NOMO-1 treated with DMSO at 0.1 percent for 48 hours (cell line): ENCODE measurements around the gene SEZ6L2.
"Not testable (repeated sequence)": the region's sequence is repeated elsewhere in the genome, so short reads cannot be mapped to it uniquely, and the experiment has no call there.

Experiments used
- DNase-seq: peaks from one replicate; lab custom pipeline; 2025; ENCODE audit not compliant: unreplicated experiment; lab: John Stamatoyannopoulos, UW

The SEZ6L2 gene

GRCh38 chr16:29891525-29892457, 7.6 kb downstream of the SEZ6L2 start:
- peak; percentile 44 for DNase-seq

- DNase-seq, result not testable (repeated sequence)
Measured at GRCh38 chr16:29889372-29889771, 10.0 kb downstream of the SEZ6L2 start.

GRCh38 chr16:29883987-29884386, 15.4 kb downstream of the SEZ6L2 start:
- no peak for DNase-seq

- DNase-seq, result no peak
Measured at GRCh38 chr16:29881050-29881449, 18.3 kb downstream of the SEZ6L2 start.

GRCh38 chr16:29878172-29878571, 21.2 kb downstream of the SEZ6L2 start:
- no peak for DNase-seq

GRCh38 chr16:29877266-29877961, 21.9 kb downstream of the SEZ6L2 start:
- DNase-seq, result no peak

GRCh38 chr16:29876594-29877249, 22.6 kb downstream of the SEZ6L2 start:
- no peak for DNase-seq

- no peak for DNase-seq
Measured at GRCh38 chr16:29876217-29876593, 23.1 kb downstream of the SEZ6L2 start.

GRCh38 chr16:29875206-29875605, 24.1 kb downstream of the SEZ6L2 start:
- no peak for DNase-seq

- DNase-seq, result no peak
Measured at GRCh38 chr16:29873319-29873718, 26.0 kb downstream of the SEZ6L2 start.

- no peak for DNase-seq
Measured at GRCh38 chr16:29871822-29872546, 27.4 kb downstream of the SEZ6L2 start.

- DNase-seq, result not testable (repeated sequence)
Measured at GRCh38 chr16:29869067-29869466, 30.3 kb downstream of the SEZ6L2 start.

GRCh38 chr16:29868396-29869009, 30.8 kb downstream of the SEZ6L2 start:
- DNase-seq, result no peak

GRCh38 chr16:29864205-29864604, 35.1 kb downstream of the SEZ6L2 start:
- no peak for DNase-seq

- no peak for DNase-seq
Measured at GRCh38 chr16:29863669-29863984, 35.7 kb downstream of the SEZ6L2 start.

- peak; percentile 97 for DNase-seq
Measured at GRCh38 chr16:29862884-29863668, 36.3 kb downstream of the SEZ6L2 start, which contains the start of gene CDIPT. CDIPT (minus strand) TSS chr16:29863226; CDS start chr16:29862857, 369 bp downstream.

- no peak for DNase-seq
Measured at GRCh38 chr16:29862383-29862883, 36.9 kb downstream of the SEZ6L2 start.

- DNase-seq, result no peak
Measured at GRCh38 chr16:29860218-29860617, 39.1 kb downstream of the SEZ6L2 start.

GRCh38 chr16:29858974-29859373, 40.4 kb downstream of the SEZ6L2 start:
- no peak for DNase-seq
